Activated CD4-positive, alpha-beta memory T cell treated with anti-CD3 and anti-CD28 coated beads, Interleukin-2, amount 10 ng/mL, durations not matched to agents 7 days and 5 days (primary cell): ENCODE data around the gene HMGXB4. TPM values are rescaled to one million over a fixed set of nuclear protein-coding genes. Genes with fewer than 3 reads are reported as not detected.

Source experiments
- CTCF ChIA-PET: fragments of 350-600 bp; sonication (Branson Sonifier 250); formaldehyde crosslinking; loops from one replicate; lab custom pipeline; 2021; ENCODE audit warnings: antibody characterized with exemption, inconsistent platforms; lab: Charles Lee
- POLR2A ChIA-PET: fragments of 350-600 bp; sonication (Branson Sonifier 250); formaldehyde crosslinking; loops from one replicate; lab custom pipeline; 2021; ENCODE audit warnings: antibody characterized with exemption; lab: Charles Lee
- DNase-seq: peaks from one replicate; pipeline ENCODE4 v3.0.0-alpha.2; 2020
- H3K27ac Mint-ChIP-seq: one replicate; pipeline ENCODE4 v1.8.0; 2021; ENCODE audit warnings: mild to moderate bottlenecking, mixed read lengths
- H3K27me3 Mint-ChIP-seq: one replicate; pipeline ENCODE4 v1.8.0; 2021; ENCODE audit warnings: mixed read lengths
- H3K36me3 Mint-ChIP-seq: one replicate; pipeline ENCODE4 v1.8.0; 2021; ENCODE audit warnings: low read depth, mixed read lengths
- H3K4me1 Mint-ChIP-seq: one replicate; pipeline ENCODE4 v1.8.0; 2021; ENCODE audit warnings: mixed read lengths
- H3K4me3 Mint-ChIP-seq: one replicate; pipeline ENCODE4 v1.8.0; 2021; ENCODE audit warnings: mild to moderate bottlenecking, mixed read lengths
- H3K9me3 Mint-ChIP-seq: one replicate; pipeline ENCODE4 v1.8.0; 2021; ENCODE audit warnings: mixed read lengths
- total RNA-seq, 2 experiments: library from RNA; stranded (reverse); gene quantifications; one replicate each; pipeline ENCODE4 v1.2.3, GENCODE V29; 2021

HMGXB4 gene
- total RNA-seq, 2 experiments from 2014 or later: 32.5 to 36.6 TPM

GRCh38 chr22:35314161-35314942 is 57.1 kb downstream of the HMGXB4 start:
- Mint-ChIP-seq H3K36me3 (peaks cover 4% of the 10 kb centered on the region), H3K27ac (peak overlapping the region; percentile 31), H3K4me3 (no peak overlapping the region), H3K27me3 (no peaks in the 10 kb centered on the region), H3K9me3 (no peaks in the 10 kb centered on the region), H3K4me1 (peaks cover 67% of the 10 kb centered on the region)
- no peak for DNase-seq
- ChIA-PET POLR2A (interaction anchor here (1.8 kb wide), 1 partner anchor 15 kb away, joined by 6 read pairs; the partner anchor contains the start of gene TOM1), CTCF (interaction anchor here (1.6 kb wide), 1 partner anchor 15 kb away, joined by 5 read pairs; the partner anchor contains the start of gene TOM1)

GRCh38 chr22:35315141-35315854 is 58.0 kb downstream of the HMGXB4 start:
- no peak overlapping the region for H3K4me3 Mint-ChIP-seq
- POLR2A ChIA-PET: no interaction called here
- H3K36me3 Mint-ChIP-seq: peaks cover 4% of the 10 kb centered on the region
- DNase-seq: no peak
- peaks cover 57% of the 10 kb centered on the region for H3K4me1 Mint-ChIP-seq
- no peaks in the 10 kb centered on the region for H3K27me3 Mint-ChIP-seq
- CTCF ChIA-PET: no interaction called here
- H3K9me3 Mint-ChIP-seq: no peaks in the 10 kb centered on the region
- peak overlapping the region; percentile 22 for H3K27ac Mint-ChIP-seq

- no peak for DNase-seq
- peaks cover 49% of the 10 kb centered on the region for H3K4me1 Mint-ChIP-seq
Measured at GRCh38 chr22:35315855-35316745, 58.8 kb downstream of the HMGXB4 start.

GRCh38 chr22:35316751-35317150 is 59.5 kb downstream of the HMGXB4 start:
- ChIA-PET POLR2A (interaction anchor here (0.5 kb wide), 1 partner anchor 13 kb away, joined by 3 read pairs; no protein-coding TSS in a partner anchor), CTCF (no interaction called here)
- H3K9me3 Mint-ChIP-seq: no peaks in the 10 kb centered on the region
- no peak for DNase-seq
- no peak overlapping the region for H3K27ac Mint-ChIP-seq
- H3K36me3 Mint-ChIP-seq: peaks cover 4% of the 10 kb centered on the region
- H3K27me3 Mint-ChIP-seq: no peaks in the 10 kb centered on the region
- H3K4me1 Mint-ChIP-seq: peaks cover 43% of the 10 kb centered on the region
- no peak overlapping the region for H3K4me3 Mint-ChIP-seq

More at GRCh38 chr22:35315855-35316745, 58.8 kb downstream of the HMGXB4 start:
- ChIA-PET CTCF (no interaction called here), POLR2A (no interaction called here)
- no peak overlapping the region for H3K4me3 Mint-ChIP-seq
- peaks cover 4% of the 10 kb centered on the region for H3K36me3 Mint-ChIP-seq
- H3K27ac Mint-ChIP-seq: no peak overlapping the region
- no peaks in the 10 kb centered on the region for H3K9me3 Mint-ChIP-seq
- H3K27me3 Mint-ChIP-seq: no peaks in the 10 kb centered on the region

- Mint-ChIP-seq H3K36me3 (peaks cover 4% of the 10 kb centered on the region), H3K9me3 (no peaks in the 10 kb centered on the region), H3K4me1 (peaks cover 35% of the 10 kb centered on the region), H3K27ac (no peak overlapping the region), H3K4me3 (no peak overlapping the region), H3K27me3 (no peaks in the 10 kb centered on the region)
- ChIA-PET CTCF (no interaction called here), POLR2A (no interaction called here)
- no peak for DNase-seq
Measured at GRCh38 chr22:35317680-35318290, 60.5 kb downstream of the HMGXB4 start.

- no peak overlapping the region for H3K4me3 Mint-ChIP-seq
- H3K27ac Mint-ChIP-seq: no peak overlapping the region
- no peaks in the 10 kb centered on the region for H3K9me3 Mint-ChIP-seq
- H3K4me1 Mint-ChIP-seq: peaks cover 27% of the 10 kb centered on the region
- DNase-seq: no peak
- no peaks in the 10 kb centered on the region for H3K27me3 Mint-ChIP-seq
- ChIA-PET POLR2A (no interaction called here), CTCF (no interaction called here)
- peaks cover 5% of the 10 kb centered on the region for H3K36me3 Mint-ChIP-seq
Measured at GRCh38 chr22:35318346-35319215, 61.3 kb downstream of the HMGXB4 start.

- ChIA-PET CTCF (no interaction called here), POLR2A (no interaction called here)
- Mint-ChIP-seq H3K27ac (no peak overlapping the region), H3K4me3 (no peak overlapping the region), H3K36me3 (peaks cover 10% of the 10 kb centered on the region), H3K9me3 (no peaks in the 10 kb centered on the region), H3K27me3 (no peaks in the 10 kb centered on the region), H3K4me1 (peaks cover 20% of the 10 kb centered on the region)
- DNase-seq: no peak
Measured at GRCh38 chr22:35319244-35319985, 62.1 kb downstream of the HMGXB4 start.

- no peaks in the 10 kb centered on the region for H3K27me3 Mint-ChIP-seq
- H3K36me3 Mint-ChIP-seq: peaks cover 29% of the 10 kb centered on the region
- no peaks in the 10 kb centered on the region for H3K4me1 Mint-ChIP-seq
- H3K9me3 Mint-ChIP-seq: no peaks in the 10 kb centered on the region
- POLR2A ChIA-PET: no interaction called here
- H3K4me3 Mint-ChIP-seq: no peak overlapping the region
- H3K27ac Mint-ChIP-seq: no peak overlapping the region
- no peak for DNase-seq
- CTCF ChIA-PET: no interaction called here
Measured at GRCh38 chr22:35322126-35322525, 64.8 kb downstream of the HMGXB4 start.

GRCh38 chr22:35322893-35323292 is 65.6 kb downstream of the HMGXB4 start:
- POLR2A ChIA-PET: no interaction called here
- no peaks in the 10 kb centered on the region for H3K9me3 Mint-ChIP-seq
- H3K4me1 Mint-ChIP-seq: peaks cover 2% of the 10 kb centered on the region
- H3K27ac Mint-ChIP-seq: no peak overlapping the region
- no peak overlapping the region for H3K4me3 Mint-ChIP-seq
- H3K27me3 Mint-ChIP-seq: no peaks in the 10 kb centered on the region
- H3K36me3 Mint-ChIP-seq: peaks cover 32% of the 10 kb centered on the region
- CTCF ChIA-PET: no interaction called here
- DNase-seq: no peak

GRCh38 chr22:35323305-35323704 is 66.0 kb downstream of the HMGXB4 start:
- H3K36me3 Mint-ChIP-seq: peaks cover 36% of the 10 kb centered on the region
- peaks cover 6% of the 10 kb centered on the region for H3K4me1 Mint-ChIP-seq
- CTCF ChIA-PET: no interaction called here
- POLR2A ChIA-PET: interaction anchor here (1.5 kb wide), 1 partner anchor 10 kb away, joined by 3 read pairs; no protein-coding TSS in a partner anchor
- no peaks in the 10 kb centered on the region for H3K9me3 Mint-ChIP-seq
- no peak overlapping the region for H3K4me3 Mint-ChIP-seq
- no peak for DNase-seq
- H3K27ac Mint-ChIP-seq: no peak overlapping the region
- no peaks in the 10 kb centered on the region for H3K27me3 Mint-ChIP-seq

GRCh38 chr22:35324067-35324466 is 66.8 kb downstream of the HMGXB4 start:
- DNase-seq: no peak
- H3K4me3 Mint-ChIP-seq: no peak overlapping the region
- no peak overlapping the region for H3K27ac Mint-ChIP-seq
- ChIA-PET CTCF (no interaction called here), POLR2A (interaction anchor here (1.5 kb wide), 1 partner anchor 10 kb away, joined by 3 read pairs; no protein-coding TSS in a partner anchor)
- no peaks in the 10 kb centered on the region for H3K27me3 Mint-ChIP-seq
- no peaks in the 10 kb centered on the region for H3K9me3 Mint-ChIP-seq
- H3K36me3 Mint-ChIP-seq: peaks cover 40% of the 10 kb centered on the region
- H3K4me1 Mint-ChIP-seq: peaks cover 10% of the 10 kb centered on the region
